Measurements from ENCODE around the gene BPIFB4.
"Not testable (repeated sequence)": the region's sequence is repeated elsewhere in the genome, so short reads cannot be mapped to it uniquely, and the experiment has no call there.

BPIFB4 gene

DNA sequence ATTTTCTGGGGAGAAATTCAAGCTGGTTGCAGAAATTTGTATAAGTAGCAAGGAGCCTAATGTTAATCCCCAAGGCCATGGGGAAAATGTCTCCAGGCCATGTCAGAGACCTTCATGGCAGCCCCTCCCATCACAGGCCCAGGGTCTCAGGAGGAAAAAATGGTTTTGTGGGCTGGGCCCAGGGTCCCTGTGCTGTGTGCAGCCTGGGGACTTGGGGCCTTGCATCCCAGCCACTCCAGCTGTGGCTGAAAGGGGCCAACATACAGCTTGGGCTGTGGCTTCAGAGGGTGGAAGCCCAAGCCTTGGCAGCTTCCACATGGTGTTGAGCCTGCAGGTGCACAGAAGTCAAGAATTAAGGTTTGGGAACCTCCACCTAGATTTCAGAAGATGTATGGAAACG lies 42.9 kb downstream of the BPIFB4 start:
- not testable (repeated sequence) for DNase-seq

DNA sequence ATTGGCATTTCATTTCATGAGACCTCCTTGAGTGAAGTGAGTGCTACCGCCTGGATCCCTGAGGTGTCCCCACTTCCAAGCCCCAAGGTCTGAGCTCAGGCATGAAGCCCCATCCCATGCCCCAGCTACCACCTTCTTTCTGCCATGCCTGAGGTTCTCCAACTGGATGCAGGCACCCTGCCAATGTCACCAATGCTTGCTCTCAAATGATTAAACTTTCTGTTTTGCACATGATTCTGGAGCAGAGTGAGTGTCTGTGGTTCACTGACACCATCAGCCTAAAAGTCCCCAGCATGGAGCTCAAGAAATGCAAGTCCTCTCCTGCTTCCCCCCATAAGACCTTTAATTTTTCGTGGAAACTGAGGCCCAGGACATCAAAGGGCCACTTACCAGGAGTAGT lies 44.8 kb downstream of the BPIFB4 start:
- DNase-seq = no peak

DNA sequence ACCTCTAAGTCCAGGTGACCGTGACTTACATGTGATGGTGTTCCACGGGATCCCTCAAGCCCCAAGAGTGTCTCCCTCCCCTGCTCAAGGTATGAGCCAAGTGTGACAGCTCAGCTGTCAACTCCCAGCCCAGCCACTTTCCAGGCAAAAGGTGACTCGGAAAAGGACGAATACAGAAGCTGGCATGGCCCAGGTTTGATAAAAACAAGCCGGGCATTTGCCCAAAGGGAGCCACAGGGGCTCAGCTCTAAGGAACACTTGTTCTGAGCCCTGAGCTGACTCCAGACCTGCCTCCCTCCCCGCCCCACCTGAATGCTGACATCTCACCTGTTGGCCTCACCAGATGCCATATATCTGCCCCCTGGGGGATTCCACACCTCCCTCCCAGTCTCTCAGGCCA lies 45.6 kb downstream of the BPIFB4 start:
- DNase-seq = no peak

DNA sequence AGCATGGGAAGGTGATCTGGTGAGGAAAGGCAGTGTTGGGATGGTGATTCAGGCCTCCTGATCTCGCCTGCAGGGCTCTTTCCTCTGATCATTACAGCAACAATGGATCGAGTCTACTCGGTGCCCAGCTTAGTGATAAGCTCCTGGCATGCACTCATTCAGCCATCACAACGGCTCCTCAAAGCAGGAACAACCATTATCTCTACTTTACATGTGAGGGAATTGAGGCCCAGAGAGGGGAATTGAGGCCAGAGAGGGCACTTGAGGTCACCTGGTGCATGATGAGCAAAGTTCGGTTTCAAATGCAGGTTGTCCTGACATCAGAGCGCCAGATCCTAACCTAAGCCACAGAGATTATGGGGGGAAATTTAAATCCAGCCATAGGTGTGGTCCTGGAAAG lies 46.5 kb downstream of the BPIFB4 start:
- DNase-seq = no peak

DNA sequence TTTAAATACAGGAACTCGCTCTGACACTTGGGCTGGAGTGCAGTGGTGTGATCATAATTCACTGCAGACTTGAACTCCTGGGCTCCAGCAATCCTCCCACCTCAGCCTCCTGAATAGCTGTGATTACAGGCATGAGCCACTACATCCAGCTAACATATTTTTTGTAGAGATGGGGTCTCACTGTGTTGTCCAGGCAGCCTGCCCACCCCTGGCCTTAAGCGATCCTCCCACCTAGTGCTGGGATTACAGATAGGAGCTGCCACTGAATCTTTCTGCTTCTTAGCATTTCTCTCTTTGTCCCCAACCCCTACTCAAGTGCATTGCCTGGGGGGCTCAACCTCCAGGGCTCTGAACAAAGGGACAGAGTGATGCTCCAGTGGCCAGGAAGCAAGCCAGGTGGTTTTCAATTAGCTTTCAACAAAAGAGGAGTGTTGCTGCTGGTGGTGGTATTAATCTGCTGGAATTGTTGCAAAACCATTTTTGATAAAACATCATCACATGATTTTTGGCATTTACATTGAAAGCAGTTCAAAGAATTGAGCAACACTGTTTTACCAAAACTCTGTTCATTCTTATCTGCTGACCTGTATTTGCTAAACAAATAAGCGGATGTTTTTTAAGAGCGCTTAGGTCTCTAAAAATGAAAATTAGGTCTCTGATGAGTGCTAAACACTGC lies 48.1 kb downstream of the BPIFB4 start:
- no peak for DNase-seq

DNA sequence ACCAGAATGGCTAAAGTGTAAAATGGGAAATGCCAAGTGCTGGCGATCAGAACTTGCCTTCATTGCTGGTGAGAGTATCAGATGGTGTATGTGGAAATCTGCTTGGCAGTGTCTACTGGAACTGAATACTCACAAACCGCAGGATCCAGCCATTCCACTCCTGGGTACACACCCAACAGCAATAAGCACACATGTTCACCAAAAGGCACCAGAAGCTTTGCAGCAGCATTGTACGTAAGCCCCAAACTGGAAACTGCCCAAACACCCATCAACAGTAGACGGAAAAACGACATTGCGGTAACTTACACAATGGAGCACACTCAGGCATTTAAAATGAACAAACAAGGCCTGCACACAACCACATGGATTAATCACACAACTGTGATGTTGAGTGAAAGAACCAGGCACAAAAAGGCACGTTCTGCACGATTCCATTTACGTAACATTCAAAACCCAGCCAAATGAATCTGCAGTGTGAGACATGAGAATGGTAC lies 51.2 kb downstream of the BPIFB4 start:
- DNase-seq = no peak

DNA sequence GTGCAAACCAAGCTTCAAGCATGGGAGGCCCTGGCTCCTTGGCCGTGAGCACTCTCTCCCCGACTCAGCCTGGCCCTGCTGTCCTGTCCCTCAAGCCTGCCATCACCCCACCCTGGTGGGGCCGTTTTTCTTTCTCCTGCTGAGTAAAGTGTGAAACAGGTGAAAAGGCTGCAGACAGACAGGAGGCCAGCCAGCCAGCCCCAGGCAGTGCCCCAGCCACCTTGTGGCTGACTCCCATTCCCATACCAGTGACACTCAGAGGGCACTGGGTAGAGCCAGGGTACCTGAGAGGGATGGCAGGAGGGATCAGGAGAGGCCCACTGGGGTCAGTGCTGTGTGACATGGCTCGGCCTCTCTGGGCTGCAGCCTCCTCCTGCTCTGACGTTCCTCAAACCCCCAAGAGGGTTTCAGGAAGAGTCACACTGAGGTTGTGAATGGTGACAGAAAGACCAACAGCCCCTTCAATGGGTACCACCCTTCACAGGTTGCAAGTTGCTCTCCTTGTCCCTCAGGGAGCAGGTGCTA lies 52.6 kb downstream of the BPIFB4 start:
- DNase-seq = no peak

DNA sequence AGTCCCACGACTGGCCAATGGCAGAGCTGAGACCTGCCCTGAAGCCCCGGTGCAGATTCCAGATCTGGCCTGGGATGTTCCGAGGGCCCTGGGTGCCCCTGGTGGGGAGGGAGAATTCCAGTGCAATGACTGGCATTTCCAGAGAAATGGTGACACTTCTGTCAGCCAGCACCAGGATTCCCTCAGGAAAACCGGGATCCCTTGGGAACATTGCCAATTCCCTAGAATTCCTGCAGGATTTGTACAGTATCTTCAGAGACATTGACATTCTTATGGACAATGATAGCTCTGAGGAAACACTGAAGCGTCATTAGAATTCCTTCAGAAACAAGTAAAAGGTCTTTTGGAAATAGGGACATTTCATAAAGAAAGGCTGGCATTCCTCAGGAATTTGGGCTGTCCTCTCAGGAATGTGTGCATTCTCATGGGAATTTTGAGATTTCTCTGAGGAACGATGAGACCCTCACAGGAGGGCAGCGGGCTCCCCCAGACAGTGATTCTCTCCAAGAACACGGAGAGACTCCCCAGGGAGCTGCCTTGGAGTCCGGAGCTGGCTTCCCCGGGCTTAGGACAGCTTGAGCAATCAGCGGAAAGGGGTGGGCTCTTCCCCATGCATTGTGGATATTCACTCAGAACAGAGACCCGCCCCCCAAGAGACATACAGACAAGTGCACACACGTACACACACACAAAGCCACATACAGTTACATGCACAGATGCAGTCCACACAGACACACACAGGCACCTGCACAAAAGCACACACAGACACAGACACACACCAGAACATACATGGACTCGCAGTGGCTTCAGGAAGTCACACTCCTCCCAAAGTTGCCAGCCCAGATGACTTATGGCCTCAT lies 53.3 kb downstream of the BPIFB4 start:
- DNase-seq = no peak

DNA sequence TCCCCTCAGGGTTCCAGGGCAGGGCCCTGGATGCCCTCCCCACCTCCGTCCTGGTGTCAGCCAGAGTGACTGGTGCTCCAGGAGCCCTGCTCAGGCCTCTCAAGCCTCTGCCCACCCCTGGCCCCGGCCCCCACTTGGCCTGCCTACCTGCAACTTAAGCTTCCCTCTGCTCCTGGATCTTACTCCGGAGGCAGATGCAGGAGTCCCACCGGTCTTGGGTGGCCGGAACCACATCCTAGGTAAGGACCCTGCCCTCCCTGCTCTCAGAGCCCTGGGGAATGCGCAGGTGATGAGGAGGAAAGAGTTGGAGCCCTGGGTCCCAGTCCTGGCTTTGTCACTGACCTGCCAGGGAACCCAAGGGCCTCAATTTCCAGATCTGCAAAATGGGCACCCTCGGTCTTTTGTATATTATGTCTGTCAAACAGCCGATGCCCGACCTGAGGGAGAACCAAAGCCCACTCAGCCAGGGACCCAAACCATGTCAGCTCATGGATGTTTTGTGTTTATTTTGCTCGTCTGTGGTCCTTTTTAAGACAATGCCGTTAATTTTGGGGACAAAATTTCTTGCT lies 54.0 kb downstream of the BPIFB4 start:
- DNase-seq = no peak

DNA sequence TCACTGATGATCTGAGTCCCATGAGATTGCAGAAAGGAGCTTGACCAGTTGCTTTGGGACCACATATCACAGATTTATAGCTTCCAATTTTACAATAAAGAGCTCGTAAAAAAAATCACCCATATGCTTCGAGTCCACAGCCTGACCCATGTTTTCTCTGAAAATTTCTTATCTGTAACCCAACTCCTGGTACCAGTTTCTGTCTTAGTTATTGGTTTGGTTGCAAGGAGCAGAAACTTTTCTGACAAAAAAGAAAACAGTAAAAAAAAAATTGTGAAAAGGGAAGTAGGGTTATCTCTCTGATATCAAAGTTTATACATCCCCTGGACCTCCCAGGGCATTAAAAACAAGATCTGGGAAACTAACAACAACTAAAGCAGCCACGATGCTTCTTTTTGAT lies 57.8 kb downstream of the BPIFB4 start:
- DNase-seq = no peak

DNA sequence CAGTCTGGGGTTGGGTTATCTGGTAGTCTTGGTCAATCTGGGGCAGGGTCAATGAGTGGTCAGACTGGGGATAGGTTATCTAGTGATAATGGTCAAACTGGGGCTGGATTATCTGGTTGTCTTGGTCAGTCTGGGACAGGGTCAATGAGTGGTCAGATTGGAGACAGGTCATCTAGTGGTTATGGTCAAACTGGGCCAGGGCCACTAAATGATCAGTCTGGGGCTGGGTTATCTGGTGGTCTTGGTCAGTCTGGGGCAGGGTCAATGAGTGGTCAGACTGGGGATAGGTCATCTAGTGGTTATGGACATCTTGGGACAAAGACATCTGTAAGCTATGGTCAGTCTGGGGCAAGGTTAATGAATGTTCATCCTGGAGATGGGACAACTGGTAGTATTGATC lies 60.0 kb downstream of the BPIFB4 start:
- DNase-seq = no peak

DNA sequence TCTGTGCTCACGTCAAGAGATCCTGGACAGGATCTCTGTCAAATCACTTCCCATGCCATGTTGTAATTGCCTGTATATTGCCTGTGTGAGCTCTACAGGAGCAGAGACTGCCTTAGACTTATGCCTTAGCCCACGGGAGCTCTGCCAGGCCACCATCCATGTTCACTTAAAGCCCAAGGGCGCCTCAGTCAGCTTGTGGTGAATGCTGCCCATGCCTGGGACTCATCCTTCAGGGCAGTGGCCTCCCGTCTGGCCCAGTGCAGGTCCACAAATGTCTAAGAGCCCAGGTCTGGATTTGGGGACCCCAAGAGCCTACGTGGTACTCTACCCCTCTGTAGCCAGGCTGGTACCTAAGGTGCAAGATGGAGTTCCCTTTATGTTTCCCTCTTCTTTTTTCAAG lies 66.1 kb downstream of the BPIFB4 start:
- no peak for DNase-seq

DNA sequence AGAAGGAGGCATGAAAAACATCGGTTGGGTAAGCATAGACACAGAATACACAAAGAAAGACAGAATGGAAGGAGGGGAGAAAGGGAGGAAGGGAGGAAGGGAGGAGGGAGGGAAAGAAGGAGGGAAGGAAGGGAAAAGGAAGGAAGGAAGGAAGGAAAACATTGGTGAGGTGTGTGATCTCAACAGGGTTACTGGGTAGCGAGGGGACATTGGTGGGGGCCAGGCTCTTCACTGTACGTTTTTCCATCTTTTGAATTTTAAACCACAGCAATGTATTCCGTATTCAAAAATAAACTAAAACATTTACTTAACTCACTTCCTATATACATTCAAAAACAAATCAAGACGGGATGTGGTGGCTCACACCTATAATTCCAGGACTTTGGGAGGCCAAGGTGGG lies 67.9 kb downstream of the BPIFB4 start:
- no peak for DNase-seq

DNA sequence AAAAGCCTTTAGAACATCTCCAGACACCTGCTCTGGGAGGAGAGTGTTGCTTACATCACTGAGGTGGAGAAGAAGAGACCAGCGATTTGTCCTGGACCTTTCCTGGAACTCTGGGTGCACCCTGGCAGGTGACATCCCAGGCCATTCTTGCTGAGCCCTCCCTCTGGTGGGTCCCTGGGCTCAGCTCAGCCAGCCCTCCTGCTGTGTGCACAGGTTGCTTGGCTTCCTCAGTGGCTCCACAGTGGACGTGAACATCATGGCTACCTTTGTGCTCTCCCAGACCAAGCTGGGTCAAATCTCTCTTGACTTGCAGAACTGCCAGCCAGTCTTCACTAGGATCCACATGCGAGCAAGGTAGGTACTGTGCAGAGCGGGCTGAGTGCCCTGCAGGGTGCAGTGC lies 68.6 kb downstream of the BPIFB4 start:
- DNase-seq = no peak

DNA sequence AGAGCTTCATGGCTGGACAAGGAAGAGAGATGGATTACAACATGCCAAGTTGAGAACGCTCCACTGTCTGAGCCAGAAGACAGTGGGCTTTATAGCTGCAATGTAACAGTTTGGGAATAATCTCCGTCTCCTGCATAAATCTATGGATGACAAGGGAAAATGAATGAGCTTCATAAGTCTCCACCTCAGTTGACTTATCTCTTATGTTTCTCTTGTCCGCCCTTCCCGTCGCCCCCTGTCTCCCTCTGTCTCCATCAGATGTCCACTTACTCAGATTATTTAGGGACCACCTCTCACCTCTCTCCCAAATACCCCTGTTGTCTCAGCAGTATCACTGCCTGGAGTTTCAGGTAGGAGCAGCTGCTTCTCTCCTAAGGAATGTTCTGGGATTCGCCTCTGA lies 74.8 kb downstream of the BPIFB4 start:
- no peak for DNase-seq

DNA sequence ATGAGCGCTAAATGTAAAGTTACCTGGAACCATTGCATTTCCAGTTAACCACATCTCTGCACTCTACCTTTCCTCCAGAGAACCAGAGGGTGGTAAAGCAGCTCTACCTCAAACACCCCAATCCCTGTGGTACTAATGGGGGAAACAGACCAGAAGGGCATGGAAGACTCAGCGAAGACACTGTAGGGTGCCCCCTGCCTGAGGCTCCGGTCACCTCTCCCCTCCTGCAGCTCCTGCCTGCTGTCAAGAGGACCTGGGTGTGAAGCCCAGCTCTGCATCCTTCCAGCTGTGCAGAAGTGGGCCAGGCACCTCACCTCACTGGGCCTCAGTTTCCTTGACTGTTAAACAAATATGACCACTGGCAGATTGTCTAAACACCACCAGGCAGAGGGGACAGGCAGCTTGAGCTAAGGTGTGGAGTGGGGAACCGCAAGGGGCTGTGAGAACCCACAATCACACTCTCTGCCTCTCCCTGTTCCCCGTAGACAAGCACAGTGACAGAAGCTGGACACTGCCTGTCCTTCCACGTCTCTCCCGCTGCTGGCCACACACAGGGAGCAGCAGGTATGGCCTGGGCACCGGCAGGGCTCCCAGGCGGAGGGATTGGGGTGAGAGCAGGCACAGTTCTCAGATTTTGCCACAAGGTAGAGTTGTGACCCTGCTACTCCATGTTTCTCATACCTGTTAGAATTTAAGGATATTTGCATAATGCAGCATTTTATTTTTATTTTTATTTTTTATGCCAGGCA lies 79.4 kb downstream of the BPIFB4 start:
- DNase-seq = no peak

DNA sequence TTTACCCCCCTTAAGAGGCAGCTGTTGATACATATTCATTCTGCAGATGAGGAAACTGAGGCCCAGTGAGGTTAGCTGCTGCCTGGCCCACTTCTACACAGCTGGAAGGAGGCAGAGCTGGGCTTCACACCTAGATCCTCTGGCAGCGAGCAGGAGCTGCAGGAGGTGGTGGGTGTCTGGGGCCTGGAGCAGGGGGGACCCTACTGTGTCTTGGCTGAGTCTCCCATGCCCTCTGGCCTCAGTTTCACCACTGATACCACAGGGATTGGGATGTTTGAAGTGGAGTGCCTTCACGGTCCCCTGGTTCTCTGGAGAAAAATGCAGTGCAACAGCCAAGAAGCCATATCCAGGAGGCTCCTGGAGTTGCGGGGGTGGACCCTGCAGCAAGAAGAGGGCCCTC lies 80.3 kb downstream of the BPIFB4 start:
- DNase-seq = no peak

DNA sequence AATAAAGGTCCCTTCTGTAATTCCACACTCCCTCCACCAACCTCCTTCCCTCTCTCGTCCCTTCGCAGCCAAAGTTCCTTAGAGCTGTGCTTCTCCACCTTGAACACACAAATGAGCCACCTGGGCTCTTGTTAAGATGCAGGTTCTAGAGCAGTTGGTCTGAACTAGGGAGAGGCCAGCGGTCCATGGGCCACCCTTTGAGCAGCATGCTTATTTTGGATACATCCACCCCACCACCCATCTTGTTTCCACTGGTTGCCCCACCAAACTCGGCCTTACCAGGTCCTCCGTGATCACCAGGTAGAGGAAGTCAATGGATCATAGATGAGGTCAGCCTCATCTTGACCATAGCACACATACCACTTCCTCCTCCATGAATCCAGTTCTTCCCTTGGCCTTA lies 81.2 kb downstream of the BPIFB4 start:
- DNase-seq = no peak

Measured in amniotic stem cell (primary cell).